Endodermal cell (in vitro differentiated cells): Measurements from ENCODE around the gene CBX8. TPM values are rescaled to one million over a fixed set of nuclear protein-coding genes. Genes with fewer than 3 reads are reported as not detected.
A peak's percentile ranks its signal among the peaks of the same experiment; 100 is the strongest.

Experiments
- DNase-seq: peaks from one replicate; pipeline ENCODE4 v3.0.0-alpha.2; 2017
- H3K27ac ChIP-seq: 2 replicates; pipeline ENCODE4 v1.5.1; 2013; ENCODE audit warnings: mild to moderate bottlenecking, low read depth, low read length, moderate library complexity
- H3K27me3 ChIP-seq: 2 replicates; pipeline ENCODE4 v1.6.1; 2013; ENCODE audit warnings: mild to moderate bottlenecking, low read length, moderate library complexity; ENCODE audit not compliant: insufficient read depth, control insufficient read depth, poor library complexity, severe bottlenecking
- H3K36me3 ChIP-seq: 2 replicates; pipeline ENCODE4 v1.7.0; 2013; ENCODE audit warnings: mild to moderate bottlenecking, low read length, moderate library complexity; ENCODE audit not compliant: control insufficient read depth, insufficient read depth
- H3K4me1 ChIP-seq: one replicate; pipeline ENCODE4 v1.7.0; 2013; ENCODE audit warnings: low read length; ENCODE audit not compliant: control insufficient read depth, insufficient read depth
- H3K4me3 ChIP-seq: 2 replicates; pipeline ENCODE4 v1.5.1; 2013; ENCODE audit warnings: mild to moderate bottlenecking, low read length, moderate library complexity
- H3K9ac ChIP-seq: 2 replicates; pipeline ENCODE4 v1.6.1; 2013; ENCODE audit warnings: mild to moderate bottlenecking, low read length, moderate library complexity; ENCODE audit not compliant: poor library complexity, severe bottlenecking; ENCODE audit errors: extremely low read depth
- H3K9me3 ChIP-seq: 2 replicates; pipeline ENCODE4 v1.6.1; 2013; ENCODE audit warnings: mild to moderate bottlenecking, low read length, moderate library complexity; ENCODE audit not compliant: control insufficient read depth
- H3K27ac Mint-ChIP-seq: 2 replicates; pipeline ENCODE4 v1.8.0; 2020; ENCODE audit warnings: mixed read lengths
- H3K27me3 Mint-ChIP-seq: 2 replicates; pipeline ENCODE4 v1.8.0; 2021; ENCODE audit warnings: mild to moderate bottlenecking, mixed read lengths; ENCODE audit not compliant: insufficient read depth
- H3K36me3 Mint-ChIP-seq: 2 replicates; pipeline ENCODE4 v1.8.0; 2020; ENCODE audit warnings: low read depth, mixed read lengths
- H3K4me1 Mint-ChIP-seq: 2 replicates; pipeline ENCODE4 v1.8.0; 2020; ENCODE audit warnings: mixed read lengths
- H3K4me3 Mint-ChIP-seq: 2 replicates; pipeline ENCODE4 v1.8.0; 2020; ENCODE audit warnings: mild to moderate bottlenecking, moderate library complexity, mixed read lengths
- H3K9me3 Mint-ChIP-seq: 2 replicates; pipeline ENCODE4 v1.8.0; 2020; ENCODE audit warnings: mild to moderate bottlenecking, mixed read lengths
- CTCF ChIP-seq: fragments of 200-600 bp; sonication (generic); conservative IDR thresholded peaks from 2 replicates; pipeline ENCODE4 v1.5.0; 2021; ENCODE audit warnings: antibody characterized with exemption, mild to moderate bottlenecking
- WGBS, 2 experiments: methylation state at CpG; one replicate each; pipeline versions ENCODE4 v1.1.5 to v1.1.7; 2013; ENCODE audit warnings: missing lambda C conversion rate in 2 of 2, mixed read lengths in 1 of 2; ENCODE audit not compliant: insufficient coverage in 1 of 2, insufficient read length in 1 of 2; 5-methylcytosine and 5-hydroxymethylcytosine counted together
- total RNA-seq, 2 donors: library from RNA; stranded (reverse); fragmentation: NEBNext Ultra II Directional in 1 of 2; extraction: Animal tissue kit (Norgen Biotek cat#: 25700) in 1 of 2; gene quantifications; 2 replicates in 1 of 2; 3 replicates in 1 of 2; pipeline ENCODE4 v1.2.1, GENCODE V29; 2021

Gene CBX8
- total RNA-seq, 2 donors from 2014 or later, result 5.4 to 5.6 TPM

- H3K36me3 Mint-ChIP-seq, result no peaks in the 10 kb centered on the region
- no peaks in the 10 kb centered on the region for H3K9me3 ChIP-seq
- H3K4me1 Mint-ChIP-seq, result peaks cover 26% of the 10 kb centered on the region
- no peaks in the 10 kb centered on the region for H3K9me3 Mint-ChIP-seq
- H3K4me3 ChIP-seq, result no peak overlapping the region
- H3K27ac ChIP-seq, result no peak overlapping the region
- no peaks in the 10 kb centered on the region for H3K36me3 ChIP-seq
- peak; percentile 80 for DNase-seq
- H3K27ac Mint-ChIP-seq, result no peak overlapping the region
- H3K27me3 ChIP-seq, result peaks cover 81% of the 10 kb centered on the region
- H3K9ac ChIP-seq, result no peak overlapping the region
- TF ChIP-seq CTCF, result no peak
- peak overlapping the region; percentile 32 for H3K4me3 Mint-ChIP-seq
- peaks cover 8% of the 10 kb centered on the region for H3K4me1 ChIP-seq
- 31 to 37% methylated on average over 13 to 33 of the region's 33 CpGs for WGBS, 2 experiments
- H3K27me3 Mint-ChIP-seq, result peaks cover 97% of the 10 kb centered on the region
Measured at GRCh38 chr17:79831265-79832217, 34.7 kb upstream of the CBX8 start.

GRCh38 chr17:79830763-79831264 lies 33.9 kb upstream of the CBX8 start:
- WGBS, 2 experiments, result 89 to 90% methylated on average over 8 of the region's 8 CpGs
- H3K4me3 Mint-ChIP-seq, result no peak overlapping the region
- H3K4me1 ChIP-seq, result peaks cover 8% of the 10 kb centered on the region

GRCh38 chr17:79830303-79830702 lies 33.4 kb upstream of the CBX8 start:
- no peaks in the 10 kb centered on the region for H3K9me3 Mint-ChIP-seq
- no peaks in the 10 kb centered on the region for H3K36me3 ChIP-seq
- H3K27ac Mint-ChIP-seq, result no peak overlapping the region
- H3K4me3 ChIP-seq, result no peak overlapping the region
- TF ChIP-seq CTCF, result no peak
- no peaks in the 10 kb centered on the region for H3K36me3 Mint-ChIP-seq
- H3K27me3 Mint-ChIP-seq, result peaks cover 99% of the 10 kb centered on the region
- no peak overlapping the region for H3K27ac ChIP-seq
- peaks cover 81% of the 10 kb centered on the region for H3K27me3 ChIP-seq
- no peak overlapping the region for H3K4me3 Mint-ChIP-seq
- 55 to 63% methylated on average over 4 to 8 of the region's 8 CpGs for WGBS, 2 experiments
- H3K9me3 ChIP-seq, result no peaks in the 10 kb centered on the region
- H3K4me1 Mint-ChIP-seq, result peaks cover 28% of the 10 kb centered on the region
- H3K4me1 ChIP-seq, result peaks cover 8% of the 10 kb centered on the region
- DNase-seq, result peak; percentile 72
- no peak overlapping the region for H3K9ac ChIP-seq

More at GRCh38 chr17:79830763-79831264, 33.9 kb upstream of the CBX8 start:
- H3K36me3 Mint-ChIP-seq, result no peaks in the 10 kb centered on the region
- peaks cover 28% of the 10 kb centered on the region for H3K4me1 Mint-ChIP-seq
- no peaks in the 10 kb centered on the region for H3K36me3 ChIP-seq
- H3K27ac ChIP-seq, result no peak overlapping the region
- H3K27ac Mint-ChIP-seq, result no peak overlapping the region
- H3K27me3 ChIP-seq, result peaks cover 81% of the 10 kb centered on the region
- no peak for TF ChIP-seq CTCF
- H3K9me3 Mint-ChIP-seq, result no peaks in the 10 kb centered on the region
- DNase-seq, result peak; percentile 63
- H3K4me3 ChIP-seq, result no peak overlapping the region
- no peaks in the 10 kb centered on the region for H3K9me3 ChIP-seq
- H3K27me3 Mint-ChIP-seq, result peaks cover 99% of the 10 kb centered on the region
- no peak overlapping the region for H3K9ac ChIP-seq
